ENCODE measurements around the gene PPP1R1B. TPM values are rescaled to one million over a fixed set of nuclear protein-coding genes. Genes with fewer than 3 reads are reported as not detected.
"Not testable (repeated sequence)": the region's sequence is repeated elsewhere in the genome, so short reads cannot be mapped to it uniquely, and the experiment has no call there.

The PPP1R1B gene
- total RNA-seq, 1 experiment from 2014 or later = 8.2 TPM

- H3K27me3 ChIP-seq (replicated peaks; ENCODE audit: insufficient read depth, low read depth, low read length, poor library complexity) = no peaks in the 10 kb centered on the region
- TF ChIP-seq CTCF (conservative IDR thresholded peaks at IDR 0.05; ENCODE audit: low read depth, low read length) (no peak), EZH2 (IDR thresholded peaks at IDR 0.05; ENCODE audit: borderline replicate concordance, low read depth, low read length, poor library complexity, severe bottlenecking) (no peak)
- H3K4me3 ChIP-seq (ENCODE audit: low read depth, low read length, poor library complexity, severe bottlenecking) = no peak overlapping the region
- no peak for DNase-seq (ENCODE audit: low spot score)
- ChIA-PET CTCF (no interaction called here), POLR2A (ENCODE audit: low non-redundant PET) (no interaction called here)
- intact Hi-C loops (cut with micrococcal nuclease; ENCODE audit: unreplicated experiment) = no loop called here
- no peaks in the 10 kb centered on the region for H3K36me3 ChIP-seq (ENCODE audit: insufficient read depth, low read length, poor library complexity, severe bottlenecking)
- no peak overlapping the region for H3K27ac ChIP-seq (ENCODE audit: low read depth, low read length, poor library complexity, severe bottlenecking)
- BruUV-seq (replicated peaks) = no TSS peak
- no peaks in the 10 kb centered on the region for H3K4me1 ChIP-seq (ENCODE audit: insufficient read depth, low read length, poor library complexity, severe bottlenecking)
- H3K9me3 ChIP-seq (ENCODE audit: low read depth, low read length, poor library complexity, severe bottlenecking) = no peaks in the 10 kb centered on the region
Observed at GRCh38 chr17:39582658-39583057, 44.1 kb upstream of the PPP1R1B start.

GRCh38 chr17:39590180-39590579 lies 36.6 kb upstream of the PPP1R1B start:
- H3K27me3 ChIP-seq (replicated peaks; ENCODE audit: insufficient read depth, low read depth, low read length, poor library complexity); H3K4me3 ChIP-seq (ENCODE audit: low read depth, low read length, poor library complexity, severe bottlenecking): not testable (repeated sequence)

GRCh38 chr17:39591958-39592954 lies 34.5 kb upstream of the PPP1R1B start:
- peaks cover 26% of the 10 kb centered on the region for H3K27me3 ChIP-seq (replicated peaks; ENCODE audit: insufficient read depth, low read depth, low read length, poor library complexity)
- H3K4me1 ChIP-seq (ENCODE audit: insufficient read depth, low read length, poor library complexity, severe bottlenecking) = no peaks in the 10 kb centered on the region
- no peak overlapping the region for H3K27ac ChIP-seq (ENCODE audit: low read depth, low read length, poor library complexity, severe bottlenecking)
- DNase-seq (ENCODE audit: low spot score) = peak; percentile 39
- ChIA-PET CTCF (no interaction called here), POLR2A (ENCODE audit: low non-redundant PET) (no interaction called here)
- BruUV-seq (replicated peaks) = no TSS peak
- TF ChIP-seq EZH2 (IDR thresholded peaks at IDR 0.05; ENCODE audit: borderline replicate concordance, low read depth, low read length, poor library complexity, severe bottlenecking) (no peak), CTCF (conservative IDR thresholded peaks at IDR 0.05; ENCODE audit: low read depth, low read length) (no peak)
- intact Hi-C loops (cut with micrococcal nuclease; ENCODE audit: unreplicated experiment) = no loop called here
- no peaks in the 10 kb centered on the region for H3K36me3 ChIP-seq (ENCODE audit: insufficient read depth, low read length, poor library complexity, severe bottlenecking)
- H3K9me3 ChIP-seq (ENCODE audit: low read depth, low read length, poor library complexity, severe bottlenecking) = no peaks in the 10 kb centered on the region
- no peak overlapping the region for H3K4me3 ChIP-seq (ENCODE audit: low read depth, low read length, poor library complexity, severe bottlenecking)

More at GRCh38 chr17:39590180-39590579, 36.6 kb upstream of the PPP1R1B start:
- intact Hi-C loops (cut with micrococcal nuclease; ENCODE audit: unreplicated experiment); H3K27ac ChIP-seq (ENCODE audit: low read depth, low read length, poor library complexity, severe bottlenecking); H3K4me1 ChIP-seq (ENCODE audit: insufficient read depth, low read length, poor library complexity, severe bottlenecking); BruUV-seq (replicated peaks); POLR2A ChIA-PET (ENCODE audit: low non-redundant PET); H3K9me3 ChIP-seq (ENCODE audit: low read depth, low read length, poor library complexity, severe bottlenecking); H3K36me3 ChIP-seq (ENCODE audit: insufficient read depth, low read length, poor library complexity, severe bottlenecking); DNase-seq (ENCODE audit: low spot score): not testable (repeated sequence)
- CTCF ChIA-PET = interaction anchor here (0.6 kb wide), 1 partner anchor 105 kb away, joined by 7 read pairs; no protein-coding TSS in a partner anchor
